ENCODE measurements around the gene ACIN1. TPM values are rescaled to one million over a fixed set of nuclear protein-coding genes. Genes with fewer than 3 reads are reported as not detected.
A peak's percentile ranks its signal among the peaks of the same experiment; 100 is the strongest.

Gene ACIN1
- total RNA-seq, 1 donor from 2014 or later = 184 TPM

GRCh38 chr14:23093526-23093925 lies 1.4 kb downstream of the ACIN1 start:
- Histone ChIP-seq H4K20me1 (ENCODE audit: low read depth) (peaks cover 54% of the 10 kb centered on the region), H3K4me1 (peaks cover 14% of the 10 kb centered on the region), H3K36me3 (peaks cover 16% of the 10 kb centered on the region), H3K4me2 (peak overlapping the region; percentile 97), H3K4me3 (peak overlapping the region; percentile 92), H2AFZ (replicated peaks) (no peak overlapping the region), H3K79me2 (ENCODE audit: low read depth) (peaks cover 87% of the 10 kb centered on the region), H3K9me3 (ENCODE audit: low read depth) (no peaks in the 10 kb centered on the region), H3F3A (ENCODE audit: low read depth) (peaks cover 35% of the 10 kb centered on the region), H3K9ac (peak overlapping the region; percentile 97), H3K27me3 (no peaks in the 10 kb centered on the region), H3K27ac (no peak overlapping the region)
- DNase-seq (ENCODE audit: low spot score) = no peak
- Mint-ChIP-seq H3K4me1 (peaks cover 20% of the 10 kb centered on the region), H3K9me3 (no peaks in the 10 kb centered on the region), H3K4me3 (no peak overlapping the region), H3K36me3 (peaks cover 25% of the 10 kb centered on the region), H3K27me3 (ENCODE audit: insufficient read depth, low read depth) (no peaks in the 10 kb centered on the region), H3K27ac (no peak overlapping the region)
- no peak for TF ChIP-seq EZH2phosphoT487 (IDR thresholded peaks at IDR 0.05)
- no peak for TF ChIP-seq CTCF (IDR thresholded peaks at IDR 0.05)
- TF ChIP-seq EZH2 (IDR thresholded peaks at IDR 0.05) = no peak

- DNase-seq (ENCODE audit: low spot score) = no peak
- H3K9ac ChIP-seq = peak overlapping the region; percentile 97
- no peak overlapping the region for H3K27ac ChIP-seq
- peak overlapping the region; percentile 92 for H3K4me3 ChIP-seq
- H4K20me1 ChIP-seq (ENCODE audit: low read depth) = peaks cover 56% of the 10 kb centered on the region
- H3K36me3 ChIP-seq = peaks cover 20% of the 10 kb centered on the region
- no peaks in the 10 kb centered on the region for H3K27me3 Mint-ChIP-seq (ENCODE audit: insufficient read depth, low read depth)
- H3K27ac Mint-ChIP-seq = no peak overlapping the region
- H3F3A ChIP-seq (ENCODE audit: low read depth) = peaks cover 35% of the 10 kb centered on the region
- H3K4me2 ChIP-seq = peak overlapping the region; percentile 97
- H3K9me3 Mint-ChIP-seq = no peaks in the 10 kb centered on the region
- no peak overlapping the region for H2AFZ ChIP-seq (replicated peaks)
- peaks cover 20% of the 10 kb centered on the region for H3K4me1 Mint-ChIP-seq
- peaks cover 25% of the 10 kb centered on the region for H3K36me3 Mint-ChIP-seq
- TF ChIP-seq CTCF (IDR thresholded peaks at IDR 0.05) (no peak), EZH2 (IDR thresholded peaks at IDR 0.05) (no peak), EZH2phosphoT487 (IDR thresholded peaks at IDR 0.05) (no peak)
- no peaks in the 10 kb centered on the region for H3K27me3 ChIP-seq
- H3K4me1 ChIP-seq = peaks cover 14% of the 10 kb centered on the region
- H3K4me3 Mint-ChIP-seq = no peak overlapping the region
- H3K9me3 ChIP-seq (ENCODE audit: low read depth) = no peaks in the 10 kb centered on the region
- peaks cover 87% of the 10 kb centered on the region for H3K79me2 ChIP-seq (ENCODE audit: low read depth)
Measured at GRCh38 chr14:23093104-23093503, 1.8 kb downstream of the ACIN1 start.

GRCh38 chr14:23091294-23092225 lies 3.4 kb downstream of the ACIN1 start:
- no peak overlapping the region for H3K27ac ChIP-seq
- no peak for DNase-seq (ENCODE audit: low spot score)
- Mint-ChIP-seq H3K4me3 (no peak overlapping the region), H3K9me3 (no peaks in the 10 kb centered on the region), H3K36me3 (peaks cover 21% of the 10 kb centered on the region), H3K4me1 (peaks cover 10% of the 10 kb centered on the region), H3K27ac (no peak overlapping the region), H3K27me3 (ENCODE audit: insufficient read depth, low read depth) (no peaks in the 10 kb centered on the region)
- no peak for TF ChIP-seq EZH2 (IDR thresholded peaks at IDR 0.05)
- TF ChIP-seq EZH2phosphoT487 (IDR thresholded peaks at IDR 0.05) = no peak
- TF ChIP-seq CTCF (IDR thresholded peaks at IDR 0.05) = no peak
- peaks cover 34% of the 10 kb centered on the region for H3K36me3 ChIP-seq
- H3K4me2 ChIP-seq = no peak overlapping the region
- peaks cover 57% of the 10 kb centered on the region for H4K20me1 ChIP-seq (ENCODE audit: low read depth)
- no peak overlapping the region for H2AFZ ChIP-seq (replicated peaks)
- no peak overlapping the region for H3K4me3 ChIP-seq
- H3K27me3 ChIP-seq = no peaks in the 10 kb centered on the region
- peaks cover 84% of the 10 kb centered on the region for H3K79me2 ChIP-seq (ENCODE audit: low read depth)
- H3K4me1 ChIP-seq = peaks cover 14% of the 10 kb centered on the region
- H3K9me3 ChIP-seq (ENCODE audit: low read depth) = no peaks in the 10 kb centered on the region
- no peak overlapping the region for H3K9ac ChIP-seq
- H3F3A ChIP-seq (ENCODE audit: low read depth) = peaks cover 34% of the 10 kb centered on the region

All from neural progenitor cell (in vitro differentiated cells).